Activated naive CD4-positive, alpha-beta T cell treated with anti-CD3 and anti-CD28 coated beads, Interleukin-2, amount 50 U/mL, for 24 hours (primary cell): ENCODE results near the gene CACNA2D1.

Experiments
- H3K27ac Mint-ChIP-seq: one replicate; pipeline ENCODE4 v1.8.0; 2021; ENCODE audit warnings: mild to moderate bottlenecking, mixed read lengths
- H3K27me3 Mint-ChIP-seq: one replicate; pipeline ENCODE4 v1.8.0; 2021; ENCODE audit warnings: mixed read lengths
- H3K36me3 Mint-ChIP-seq: one replicate; pipeline ENCODE4 v1.8.0; 2021; ENCODE audit warnings: mixed read lengths
- H3K4me1 Mint-ChIP-seq: one replicate; pipeline ENCODE4 v1.8.0; 2021; ENCODE audit warnings: mixed read lengths
- H3K4me3 Mint-ChIP-seq: one replicate; pipeline ENCODE4 v1.8.0; 2021; ENCODE audit warnings: mild to moderate bottlenecking, mixed read lengths
- H3K9me3 Mint-ChIP-seq: one replicate; pipeline ENCODE4 v1.8.0; 2021; ENCODE audit warnings: mixed read lengths

Gene CACNA2D1

GRCh38 chr7:82223580-82223979 lies 220.0 kb downstream of the CACNA2D1 start:
- Mint-ChIP-seq H3K27ac (no peak overlapping the region), H3K4me1 (no peaks in the 10 kb centered on the region), H3K9me3 (no peaks in the 10 kb centered on the region), H3K36me3 (no peaks in the 10 kb centered on the region), H3K27me3 (no peaks in the 10 kb centered on the region), H3K4me3 (no peak overlapping the region)

DNA sequence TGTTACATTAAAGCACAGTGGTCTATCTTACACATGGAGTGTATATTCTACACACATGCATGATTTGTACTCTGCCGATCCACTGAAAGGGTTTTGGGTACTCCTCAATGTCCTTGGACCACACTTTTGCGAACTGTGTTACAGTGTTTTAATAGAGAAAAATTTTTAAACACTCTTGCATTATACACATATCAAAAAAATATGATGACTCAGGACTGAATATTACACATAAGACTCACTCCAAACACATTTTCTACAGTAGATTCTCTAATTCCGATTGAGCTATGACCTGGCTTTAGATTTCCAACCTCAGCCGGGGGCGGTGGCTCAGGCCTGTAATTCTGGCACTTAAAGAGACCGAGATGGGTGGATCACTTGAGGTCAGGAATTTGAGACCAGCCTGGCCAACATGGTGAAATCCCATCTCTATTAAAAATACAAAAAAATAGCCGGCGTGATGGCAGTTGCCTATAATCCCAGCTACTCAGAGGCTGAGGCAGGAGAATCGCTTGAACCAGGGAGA lies 222.4 kb downstream of the CACNA2D1 start:
- no peaks in the 10 kb centered on the region for H3K4me1 Mint-ChIP-seq
- no peak overlapping the region for H3K4me3 Mint-ChIP-seq
- H3K9me3 Mint-ChIP-seq = no peaks in the 10 kb centered on the region
- no peaks in the 10 kb centered on the region for H3K27me3 Mint-ChIP-seq
- no peaks in the 10 kb centered on the region for H3K36me3 Mint-ChIP-seq
- H3K27ac Mint-ChIP-seq = no peak overlapping the region

GRCh38 chr7:82212466-82212865 lies 231.1 kb downstream of the CACNA2D1 start:
- no peak overlapping the region for H3K27ac Mint-ChIP-seq

GRCh38 chr7:82211333-82211732 lies 232.2 kb downstream of the CACNA2D1 start:
- Mint-ChIP-seq H3K4me3 (no peak overlapping the region), H3K9me3 (peaks cover 9% of the 10 kb centered on the region), H3K4me1 (no peaks in the 10 kb centered on the region), H3K27me3 (no peaks in the 10 kb centered on the region), H3K36me3 (no peaks in the 10 kb centered on the region), H3K27ac (no peak overlapping the region)

More at GRCh38 chr7:82212466-82212865, 231.1 kb downstream of the CACNA2D1 start:
- Mint-ChIP-seq H3K36me3 (no peaks in the 10 kb centered on the region), H3K4me3 (no peak overlapping the region), H3K4me1 (no peaks in the 10 kb centered on the region), H3K9me3 (peaks cover 9% of the 10 kb centered on the region), H3K27me3 (no peaks in the 10 kb centered on the region)

DNA sequence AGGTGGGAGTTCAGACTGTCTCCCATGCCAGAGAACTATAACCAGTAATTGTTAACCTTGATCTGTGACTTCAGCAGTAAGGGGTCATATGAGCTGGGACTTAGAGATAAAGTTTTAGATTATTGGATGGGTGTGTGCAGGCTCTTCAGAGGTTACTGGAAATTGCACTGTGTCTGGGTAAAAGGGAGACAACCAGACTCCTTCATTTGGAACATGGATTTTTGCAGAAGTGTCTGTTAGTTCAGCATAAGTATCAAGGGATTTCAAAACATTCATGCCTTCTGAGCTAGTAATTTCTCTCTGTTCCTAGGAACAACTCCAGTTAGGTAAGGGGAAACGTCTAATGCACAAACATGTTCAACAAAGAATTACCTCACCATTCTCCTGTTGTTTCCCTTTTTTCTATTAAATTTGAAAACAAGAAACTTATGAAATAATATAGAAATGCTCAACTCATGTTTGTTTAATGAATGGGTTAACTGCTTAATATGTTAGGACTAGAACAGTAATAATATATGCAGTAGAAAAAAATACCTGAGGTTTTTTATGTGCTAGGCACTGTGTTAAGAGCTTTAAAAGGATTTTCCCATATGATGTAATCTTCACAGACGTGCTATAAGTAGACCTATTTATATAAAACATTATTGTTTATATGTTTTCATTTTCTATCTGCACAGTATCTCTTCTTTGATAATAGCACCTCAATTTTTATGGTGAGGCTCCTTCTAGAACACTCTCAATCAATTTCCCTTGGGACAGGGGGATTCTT lies 233.0 kb downstream of the CACNA2D1 start:
- Mint-ChIP-seq H3K27me3 (no peaks in the 10 kb centered on the region), H3K9me3 (peaks cover 9% of the 10 kb centered on the region), H3K27ac (no peak overlapping the region), H3K4me3 (no peak overlapping the region), H3K4me1 (no peaks in the 10 kb centered on the region), H3K36me3 (no peaks in the 10 kb centered on the region)

- no peak overlapping the region for H3K4me3 Mint-ChIP-seq
- peaks cover 9% of the 10 kb centered on the region for H3K9me3 Mint-ChIP-seq
- no peaks in the 10 kb centered on the region for H3K27me3 Mint-ChIP-seq
- no peaks in the 10 kb centered on the region for H3K36me3 Mint-ChIP-seq
- no peaks in the 10 kb centered on the region for H3K4me1 Mint-ChIP-seq
- H3K27ac Mint-ChIP-seq = no peak overlapping the region
Measured at GRCh38 chr7:82209179-82209747, 234.3 kb downstream of the CACNA2D1 start.

GRCh38 chr7:82204694-82205093 lies 238.9 kb downstream of the CACNA2D1 start:
- Mint-ChIP-seq H3K27me3 (no peaks in the 10 kb centered on the region), H3K4me3 (no peak overlapping the region), H3K9me3 (no peaks in the 10 kb centered on the region)

GRCh38 chr7:82202965-82203364 lies 240.6 kb downstream of the CACNA2D1 start:
- Mint-ChIP-seq H3K36me3 (no peaks in the 10 kb centered on the region), H3K4me3 (no peak overlapping the region), H3K27me3 (no peaks in the 10 kb centered on the region), H3K9me3 (no peaks in the 10 kb centered on the region), H3K27ac (no peak overlapping the region), H3K4me1 (no peaks in the 10 kb centered on the region)

More at GRCh38 chr7:82204694-82205093, 238.9 kb downstream of the CACNA2D1 start:
- no peak overlapping the region for H3K27ac Mint-ChIP-seq
- H3K36me3 Mint-ChIP-seq = no peaks in the 10 kb centered on the region
- no peaks in the 10 kb centered on the region for H3K4me1 Mint-ChIP-seq

GRCh38 chr7:82202107-82202506 lies 241.5 kb downstream of the CACNA2D1 start:
- no peaks in the 10 kb centered on the region for H3K36me3 Mint-ChIP-seq
- no peaks in the 10 kb centered on the region for H3K27me3 Mint-ChIP-seq
- no peaks in the 10 kb centered on the region for H3K9me3 Mint-ChIP-seq
- H3K4me3 Mint-ChIP-seq = no peak overlapping the region
- no peaks in the 10 kb centered on the region for H3K4me1 Mint-ChIP-seq
- no peak overlapping the region for H3K27ac Mint-ChIP-seq

DNA sequence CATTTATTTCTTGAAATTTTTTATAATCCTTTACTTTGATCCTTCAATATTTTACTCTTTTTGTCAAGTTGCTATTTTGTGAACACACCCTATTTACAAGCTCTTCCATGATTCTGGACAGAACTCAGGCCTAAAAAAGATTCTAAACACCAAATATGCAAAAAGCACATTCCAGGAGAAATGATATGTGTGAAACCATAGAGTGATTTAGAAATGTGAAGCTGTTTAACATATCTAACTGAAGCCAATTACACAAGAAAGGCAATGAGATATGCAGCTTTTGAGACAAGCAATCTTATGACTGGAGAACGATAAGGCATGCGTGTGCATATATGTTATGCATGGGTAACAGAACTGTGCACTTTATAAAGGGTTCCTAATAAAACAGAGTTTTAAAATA lies 243.0 kb downstream of the CACNA2D1 start:
- Mint-ChIP-seq H3K9me3 (no peaks in the 10 kb centered on the region), H3K36me3 (no peaks in the 10 kb centered on the region), H3K27me3 (no peaks in the 10 kb centered on the region), H3K4me1 (no peaks in the 10 kb centered on the region), H3K4me3 (no peak overlapping the region), H3K27ac (no peak overlapping the region)

DNA sequence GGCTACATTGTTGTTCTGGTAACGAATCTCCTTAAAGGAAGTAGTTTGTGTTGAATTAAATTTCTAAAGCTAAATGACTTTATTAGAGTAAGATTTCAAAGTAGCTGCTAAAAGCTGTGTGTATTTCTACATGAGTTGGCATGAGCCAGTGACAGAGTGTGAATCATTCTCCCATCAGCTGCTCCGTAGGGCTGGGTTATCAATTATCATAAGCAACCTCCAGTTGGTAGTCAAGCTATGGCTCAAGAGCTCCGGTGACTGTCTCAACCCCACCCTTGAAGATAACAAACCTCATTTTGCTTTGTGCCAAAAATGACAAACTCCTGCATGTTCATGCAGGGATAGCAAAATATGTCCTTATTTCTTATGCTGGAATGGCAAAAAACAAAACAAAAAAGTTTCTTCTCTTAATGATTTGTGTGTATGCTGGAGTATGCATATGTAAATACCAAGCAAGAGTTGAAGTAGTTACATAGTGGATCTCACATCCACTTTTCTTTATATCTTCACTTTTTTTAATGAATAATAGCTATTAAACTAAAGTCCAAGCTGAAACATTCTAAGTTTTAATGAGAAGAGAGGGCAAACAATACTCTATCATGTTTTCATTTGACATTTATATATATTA lies 249.4 kb downstream of the CACNA2D1 start:
- Mint-ChIP-seq H3K36me3 (no peaks in the 10 kb centered on the region), H3K4me1 (no peaks in the 10 kb centered on the region), H3K4me3 (no peak overlapping the region), H3K27ac (no peak overlapping the region), H3K9me3 (peaks cover 5% of the 10 kb centered on the region), H3K27me3 (no peaks in the 10 kb centered on the region)

GRCh38 chr7:82188636-82189035 lies 254.9 kb downstream of the CACNA2D1 start:
- Mint-ChIP-seq H3K4me3 (no peak overlapping the region), H3K27ac (no peak overlapping the region), H3K36me3 (no peaks in the 10 kb centered on the region), H3K9me3 (peaks cover 5% of the 10 kb centered on the region), H3K27me3 (no peaks in the 10 kb centered on the region), H3K4me1 (no peaks in the 10 kb centered on the region)

DNA sequence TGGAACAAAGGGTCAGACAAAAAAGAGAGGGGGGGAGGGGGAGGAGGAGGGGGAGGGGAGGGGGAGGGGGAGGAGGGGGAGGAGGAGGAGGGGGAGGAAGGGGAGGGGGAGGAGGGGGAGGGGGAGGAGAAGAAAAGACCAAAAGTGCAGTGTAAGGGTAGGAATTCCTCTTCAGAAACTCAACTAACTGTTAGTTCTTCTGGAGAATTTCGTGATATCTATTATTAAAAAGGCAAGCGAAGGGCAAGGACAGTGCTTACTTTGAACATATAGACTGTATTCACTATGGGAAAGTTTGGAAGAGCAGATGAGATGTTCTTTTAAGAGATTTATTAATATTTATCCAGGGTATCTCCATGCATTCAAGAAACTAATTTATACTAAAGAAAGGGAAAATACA lies 258.1 kb downstream of the CACNA2D1 start:
- no peaks in the 10 kb centered on the region for H3K4me1 Mint-ChIP-seq
- H3K9me3 Mint-ChIP-seq = peaks cover 5% of the 10 kb centered on the region
- no peaks in the 10 kb centered on the region for H3K36me3 Mint-ChIP-seq

DNA sequence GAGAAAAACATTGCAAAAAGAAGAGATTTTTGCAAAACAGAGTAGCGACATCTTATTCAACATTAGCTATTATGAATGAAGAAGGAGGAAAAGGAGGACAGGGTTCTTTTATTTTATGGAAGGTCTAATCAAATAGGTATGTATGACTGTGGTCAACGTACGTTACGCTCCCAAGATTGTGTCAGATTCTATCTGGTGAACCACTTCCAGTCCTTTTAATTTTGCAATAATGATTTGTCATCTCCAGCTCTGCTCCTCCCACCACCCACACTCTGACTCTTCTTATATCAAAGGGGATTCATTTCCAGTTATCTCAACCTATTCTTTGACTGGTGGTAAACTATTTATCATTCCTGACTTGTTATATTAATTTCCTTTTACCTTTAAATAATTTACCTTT lies 259.9 kb downstream of the CACNA2D1 start:
- Mint-ChIP-seq H3K36me3 (no peaks in the 10 kb centered on the region), H3K9me3 (no peaks in the 10 kb centered on the region), H3K27ac (no peak overlapping the region), H3K4me3 (no peak overlapping the region), H3K27me3 (no peaks in the 10 kb centered on the region), H3K4me1 (no peaks in the 10 kb centered on the region)

More for the DNA sequence above, 258.1 kb downstream of the CACNA2D1 start:
- no peaks in the 10 kb centered on the region for H3K27me3 Mint-ChIP-seq
- H3K27ac Mint-ChIP-seq = no peak overlapping the region
- H3K4me3 Mint-ChIP-seq = no peak overlapping the region

- no peak overlapping the region for H3K27ac Mint-ChIP-seq
- H3K9me3 Mint-ChIP-seq = no peaks in the 10 kb centered on the region
- H3K27me3 Mint-ChIP-seq = no peaks in the 10 kb centered on the region
- H3K4me1 Mint-ChIP-seq = no peaks in the 10 kb centered on the region
- H3K4me3 Mint-ChIP-seq = no peak overlapping the region
- H3K36me3 Mint-ChIP-seq = no peaks in the 10 kb centered on the region
Measured at GRCh38 chr7:82179311-82179710, 264.3 kb downstream of the CACNA2D1 start.

- no peak overlapping the region for H3K4me3 Mint-ChIP-seq
- H3K9me3 Mint-ChIP-seq = no peaks in the 10 kb centered on the region
- no peaks in the 10 kb centered on the region for H3K27me3 Mint-ChIP-seq
- no peaks in the 10 kb centered on the region for H3K4me1 Mint-ChIP-seq
- no peak overlapping the region for H3K27ac Mint-ChIP-seq
- no peaks in the 10 kb centered on the region for H3K36me3 Mint-ChIP-seq
Measured at GRCh38 chr7:82175319-82175718, 268.3 kb downstream of the CACNA2D1 start.
